ENCODE measurements around the gene MAB21L4.

GRCh38 chr2:240930096-240930630 is 34.2 kb upstream of the MAB21L4 start:
- TF ChIP-seq CTCF (conservative IDR thresholded peaks at IDR 0.05; ENCODE audit: low read length) (no peak), EZH2phosphoT487 (IDR thresholded peaks at IDR 0.05; ENCODE audit: borderline replicate concordance, low read depth, low read length) (no peak)

All from OCI-LY7 (cell line).